WTC11 (cell line): Measurements from ENCODE around the gene HTR7. TPM values are rescaled to one million over a fixed set of nuclear protein-coding genes. Genes with fewer than 3 reads are reported as not detected.

ENCODE experiments used
- ATAC-seq: fragments of 200-7000 bp; cut with Tn5 transposase; 2 replicates; pipeline ENCODE4 v1.10.0; 2021; ENCODE audit warnings: mild to moderate bottlenecking, moderate library complexity
- CTCF ChIA-PET: fragments of 300-600 bp; sonication (Branson Sonifier 250); formaldehyde crosslinking; loops from one replicate; lab custom pipeline; 2021; ENCODE audit warnings: antibody characterized with exemption; lab: Charles Lee
- POLR2A ChIA-PET: fragments of 350-600 bp; sonication (Branson Sonifier 250); formaldehyde crosslinking; loops from one replicate; lab custom pipeline; 2021; ENCODE audit warnings: antibody characterized with exemption; lab: Charles Lee
- DNase-seq: peaks from one replicate; pipeline ENCODE4 v3.0.0; 2021; ENCODE audit warnings: low spot score
- H3K27ac Mint-ChIP-seq: 2 replicates; pipeline ENCODE4 v1.8.0; 2021; ENCODE audit warnings: mixed read lengths
- H3K27me3 Mint-ChIP-seq: 2 replicates; pipeline ENCODE4 v1.8.0; 2021; ENCODE audit warnings: low read depth, mild to moderate bottlenecking, moderate library complexity, mixed read lengths
- H3K36me3 Mint-ChIP-seq: 2 replicates; pipeline ENCODE4 v1.8.0; 2021; ENCODE audit warnings: mixed read lengths
- H3K4me1 Mint-ChIP-seq: 2 replicates; pipeline ENCODE4 v1.8.0; 2022; ENCODE audit warnings: mixed read lengths
- H3K4me3 Mint-ChIP-seq: 2 replicates; pipeline ENCODE4 v1.8.0; 2021; ENCODE audit warnings: mild to moderate bottlenecking, moderate library complexity, mixed read lengths
- H3K9me3 Mint-ChIP-seq: 2 replicates; pipeline ENCODE4 v1.8.0; 2021; ENCODE audit warnings: mixed read lengths
- AR ChIP-seq: fragments of 250-450 bp; sonication (Bioruptor Pico); IDR thresholded peaks from 2 replicates; pipeline ENCODE4 v1.9.0; 2021; ENCODE audit warnings: mild to moderate bottlenecking
- ATF1 ChIP-seq: sonication (generic); formaldehyde crosslinking; IDR thresholded peaks from 2 replicates; pipeline ENCODE4 v1.8.1; 2023; ENCODE audit warnings: mild to moderate bottlenecking, moderate library complexity, missing genetic modification reagents
- CREB1 ChIP-seq: sonication (generic); formaldehyde crosslinking; IDR thresholded peaks from 2 replicates; pipeline ENCODE4 v1.8.0; 2023; ENCODE audit warnings: mild to moderate bottlenecking, missing genetic modification reagents
- CREM ChIP-seq: sonication (generic); formaldehyde crosslinking; IDR thresholded peaks from 2 replicates; pipeline ENCODE4 v1.8.1; 2022; ENCODE audit warnings: mild to moderate bottlenecking, missing genetic modification reagents, moderate library complexity
- CTCF ChIP-seq: fragments of 200-600 bp; IDR thresholded peaks from 2 replicates; pipeline ENCODE4 v1.8.0; 2022; ENCODE audit warnings: antibody characterized with exemption
- E2F4 ChIP-seq: sonication (generic); formaldehyde crosslinking; IDR thresholded peaks from 2 replicates; pipeline ENCODE4 v1.8.1; 2022; ENCODE audit warnings: low read depth, mild to moderate bottlenecking, moderate library complexity, missing genetic modification reagents, borderline replicate concordance
- ERG ChIP-seq: fragments of 250-450 bp; sonication (Bioruptor Pico); IDR thresholded peaks from 2 replicates; pipeline ENCODE4 v1.8.0; 2021; ENCODE audit warnings: mild to moderate bottlenecking
- ETV6 ChIP-seq: sonication (generic); formaldehyde crosslinking; IDR thresholded peaks from 2 replicates; pipeline ENCODE4 v1.8.1; 2022; ENCODE audit warnings: mild to moderate bottlenecking, missing genetic modification reagents
- IRF1 ChIP-seq: sonication (generic); formaldehyde crosslinking; IDR thresholded peaks from 2 replicates; pipeline ENCODE4 v1.8.0; 2023; ENCODE audit warnings: missing genetic modification reagents
- KAT7 ChIP-seq: sonication (generic); formaldehyde crosslinking; IDR thresholded peaks from 2 replicates; pipeline ENCODE4 v1.8.1; 2023; ENCODE audit warnings: missing genetic modification reagents, mild to moderate bottlenecking, borderline replicate concordance
- NR1H2 ChIP-seq: sonication (generic); formaldehyde crosslinking; IDR thresholded peaks from 2 replicates; pipeline ENCODE4 v1.9.0; 2021; ENCODE audit warnings: mild to moderate bottlenecking, moderate library complexity, missing genetic modification reagents
- RELA ChIP-seq: sonication (generic); formaldehyde crosslinking; IDR thresholded peaks from 2 replicates; pipeline ENCODE4 v1.8.1; 2022; ENCODE audit warnings: missing genetic modification reagents, mild to moderate bottlenecking, borderline replicate concordance
- TCF7 ChIP-seq: sonication (generic); formaldehyde crosslinking; IDR thresholded peaks from 2 replicates; pipeline ENCODE4 v1.8.0; 2022; ENCODE audit warnings: mild to moderate bottlenecking, low read depth, missing genetic modification reagents, moderate library complexity
- TEAD1 ChIP-seq: sonication (generic); formaldehyde crosslinking; IDR thresholded peaks from 2 replicates; pipeline ENCODE4 v1.8.0; 2022; ENCODE audit warnings: mild to moderate bottlenecking, missing genetic modification reagents
- USF1 ChIP-seq: sonication (generic); formaldehyde crosslinking; IDR thresholded peaks from 2 replicates; pipeline ENCODE4 v1.8.0; 2022; ENCODE audit warnings: mild to moderate bottlenecking, missing genetic modification reagents
- ZBTB43 ChIP-seq: sonication (generic); formaldehyde crosslinking; IDR thresholded peaks from 2 replicates; pipeline ENCODE4 v1.8.1; 2023; ENCODE audit warnings: mild to moderate bottlenecking, missing genetic modification reagents
- ZNF121 ChIP-seq: sonication (generic); formaldehyde crosslinking; IDR thresholded peaks from 2 replicates; pipeline ENCODE4 v1.8.0; 2023; ENCODE audit warnings: missing genetic modification reagents
- ZNF219 ChIP-seq: sonication (generic); formaldehyde crosslinking; IDR thresholded peaks from 2 replicates; pipeline ENCODE4 v1.8.0; 2023; ENCODE audit warnings: missing genetic modification reagents, mild to moderate bottlenecking, borderline replicate concordance
- ZNF232 ChIP-seq: sonication (generic); formaldehyde crosslinking; IDR thresholded peaks from 2 replicates; pipeline ENCODE4 v1.8.0; 2022; ENCODE audit warnings: mild to moderate bottlenecking, missing genetic modification reagents
- ZNF425 ChIP-seq: fragments of 250-450 bp; sonication (Bioruptor Pico); conservative IDR thresholded peaks from 2 replicates; pipeline ENCODE4 v1.9.0; 2021; ENCODE audit warnings: mild to moderate bottlenecking
- total RNA-seq: library from RNA; stranded (reverse); gene quantifications from 3 replicates; pipeline ENCODE4 v1.2.3, GENCODE V29; 2021

HTR7 gene
- total RNA-seq, 1 experiment from 2014 or later, result 11.2 TPM

GRCh38 chr10:90707657-90708056 lies 150.2 kb downstream of the HTR7 start (continued):
- TF ChIP-seq ZBTB43 (CRISPR knock-in tag) (no peak), ETV6 (CRISPR knock-in tag) (no peak)

- ATAC-seq, result no peak
- Mint-ChIP-seq H3K36me3 (no peaks in the 10 kb centered on the region), H3K27ac (no peak overlapping the region), H3K4me3 (no peak overlapping the region), H3K4me1 (no peaks in the 10 kb centered on the region), H3K9me3 (peaks cover 19% of the 10 kb centered on the region), H3K27me3 (no peaks in the 10 kb centered on the region; the same call in 1 of the 2 replicates)
- TF ChIP-seq ATF1 (no peak), USF1 (CRISPR knock-in tag) (no peak), CREM (no peak), AR (CRISPR knock-in tag) (no peak), CREB1 (CRISPR knock-in tag) (no peak), NR1H2 (CRISPR knock-in tag) (no peak), TCF7 (CRISPR knock-in tag) (no peak), ERG (CRISPR knock-in tag) (no peak), ZNF425 (CRISPR knock-in tag) (no peak), ZNF121 (CRISPR knock-in tag) (no peak), E2F4 (no peak)
- DNase-seq, result no peak
- ChIA-PET CTCF (no interaction called here), POLR2A (no interaction called here)
Observed at GRCh38 chr10:90701428-90701827, 156.4 kb downstream of the HTR7 start.

GRCh38 chr10:90695915-90696676 lies 161.7 kb downstream of the HTR7 start:
- POLR2A ChIA-PET, result no interaction called here
- no peak for DNase-seq
- Mint-ChIP-seq H3K36me3 (peaks cover 13% of the 10 kb centered on the region), H3K27ac (no peak overlapping the region), H3K9me3 (peaks cover 53% of the 10 kb centered on the region), H3K4me3 (no peak overlapping the region), H3K27me3 (no peaks in the 10 kb centered on the region), H3K4me1 (no peaks in the 10 kb centered on the region)
- ATAC-seq, result no peak
- CTCF ChIA-PET, result no interaction called here
- TF ChIP-seq ZNF232, result no peak
- TF ChIP-seq KAT7 (CRISPR knock-in tag), result no peak
- no peak for TF ChIP-seq ZNF219 (CRISPR knock-in tag)
- no peak for TF ChIP-seq IRF1 (CRISPR knock-in tag)
- TF ChIP-seq TEAD1, result no peak
- TF ChIP-seq E2F4, result no peak
- no peak for TF ChIP-seq RELA
- no peak for TF ChIP-seq CTCF
